Measurements from ENCODE around the gene PDLIM3.

Gene PDLIM3

DNA sequence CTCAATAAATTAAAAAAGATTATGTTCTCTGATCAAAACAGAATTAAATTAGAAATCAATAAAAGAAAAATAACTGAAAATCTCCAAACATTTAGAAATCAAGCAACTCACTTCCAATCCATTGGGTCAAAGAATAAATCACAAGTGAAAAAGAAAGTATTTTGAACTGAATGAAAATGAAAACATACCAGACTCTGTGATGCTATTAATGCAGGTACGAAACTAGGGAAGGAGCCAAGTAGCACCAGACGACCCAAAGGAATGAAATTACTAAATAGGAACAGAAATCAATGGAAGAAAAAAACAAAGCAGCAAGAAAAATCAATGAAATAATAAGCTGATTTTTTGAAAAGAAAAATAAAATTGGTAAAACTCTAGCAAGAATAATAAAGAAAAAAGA, 79.2 kb downstream of the PDLIM3 start:
- intact Hi-C loops (cut with DNase I): no loop called here

More for the DNA sequence above, 79.2 kb downstream of the PDLIM3 start:
- DNase-seq: no peak
